CD14-positive monocyte (primary cell): ENCODE measurements around the gene CACNA1C. TPM values are rescaled to one million over a fixed set of nuclear protein-coding genes. Genes with fewer than 3 reads are reported as not detected.
A peak's percentile ranks its signal among the peaks of the same experiment; 100 is the strongest.

Experiments
- DNase-seq, 3 donors: peaks; one replicate each; pipeline ENCODE4 v3.0.0-alpha.2; 2011 to 2022
- H2AFZ ChIP-seq: 2 replicates; pipeline ENCODE4 v1.6.0; 2012; ENCODE audit warnings: mild to moderate bottlenecking, low read depth, low read length, inconsistent platforms; ENCODE audit not compliant: insufficient read depth, poor library complexity, severe bottlenecking
- H3K27ac ChIP-seq, 2 donors: 1 replicate in 1 of 2; 2 replicates in 1 of 2; pipeline ENCODE4 v1.5.1; 2012 to 2013; ENCODE audit warnings: low read length in 2 of 2, control low read depth in 1 of 2, inconsistent platforms in 1 of 2, low read depth in 1 of 2, mild to moderate bottlenecking in 1 of 2
- H3K27me3 ChIP-seq, 2 donors: one replicate each; pipeline versions ENCODE4 v1.6.0 to v1.6.1; 2011 to 2013; ENCODE audit warnings: low read length in 2 of 2; ENCODE audit not compliant: control insufficient read depth in 2 of 2, insufficient read depth in 2 of 2
- H3K36me3 ChIP-seq, 2 donors: replicated peaks in 1 of 2; 1 replicate in 1 of 2; 2 replicates in 1 of 2; pipeline versions ENCODE4 v1.5.1 to v1.6.1; 2012 to 2013; ENCODE audit warnings: low read length in 2 of 2, control low read depth in 1 of 2, inconsistent platforms in 1 of 2, mild to moderate bottlenecking in 1 of 2; ENCODE audit not compliant: insufficient read depth in 2 of 2, control insufficient read depth in 1 of 2
- H3K4me1 ChIP-seq, 2 donors: 1 replicate in 1 of 2; 2 replicates in 1 of 2; pipeline versions ENCODE4 v1.5.1 to v1.6.1; 2012 to 2013; ENCODE audit warnings: low read length in 2 of 2, control low read depth in 1 of 2, inconsistent platforms in 1 of 2, mild to moderate bottlenecking in 1 of 2, moderate library complexity in 1 of 2; ENCODE audit not compliant: insufficient read depth in 2 of 2, control insufficient read depth in 1 of 2
- H3K4me2 ChIP-seq: replicated peaks from 2 replicates; pipeline ENCODE3; 2012; ENCODE audit warnings: low read length, moderate library complexity, mild to moderate bottlenecking; ENCODE audit not compliant: poor library complexity, severe bottlenecking; ENCODE audit errors: extremely low read depth
- H3K4me3 ChIP-seq, 3 experiments: fragments of 200-600 bp in 1 of 3; sonication (generic) in 1 of 3; replicated peaks in 1 of 3; 1 replicate in 2 of 3; 2 replicates in 1 of 3; pipeline ENCODE4 v1.5.1; 2011 to 2013; ENCODE audit warnings: low read length in 3 of 3, mild to moderate bottlenecking in 3 of 3, control low read depth in 2 of 3, low read depth in 2 of 3, inconsistent platforms in 1 of 3, moderate library complexity in 1 of 3
- H3K79me2 ChIP-seq: 2 replicates; pipeline ENCODE4 v1.6.0; 2012; ENCODE audit warnings: mild to moderate bottlenecking, control low read depth, inconsistent platforms, low read length, moderate library complexity; ENCODE audit not compliant: insufficient read depth
- H3K9ac ChIP-seq: 2 replicates; pipeline ENCODE4 v1.6.0; 2017; ENCODE audit warnings: low read length, mild to moderate bottlenecking; ENCODE audit not compliant: insufficient read depth, poor library complexity, severe bottlenecking
- H3K9me3 ChIP-seq, 2 donors: replicated peaks in 1 of 2; 1 replicate in 1 of 2; 2 replicates in 1 of 2; pipeline versions ENCODE4 v1.5.1 to v1.6.1; 2012 to 2013; ENCODE audit warnings: low read length in 2 of 2, control low read depth in 1 of 2; ENCODE audit not compliant: control insufficient read depth in 1 of 2, insufficient read depth in 1 of 2
- H4K20me1 ChIP-seq: 2 replicates; pipeline ENCODE4 v1.6.0; 2012; ENCODE audit warnings: mild to moderate bottlenecking, low read length, control low read depth, moderate library complexity; ENCODE audit not compliant: insufficient read depth
- H3K27ac Mint-ChIP-seq, 7 donors: one replicate each; pipeline ENCODE4 v1.8.0; 2020; ENCODE audit warnings: mild to moderate bottlenecking in 7 of 7, mixed read lengths in 7 of 7, moderate library complexity in 6 of 7, inconsistent platforms in 2 of 7
- H3K27me3 Mint-ChIP-seq, 3 donors: one replicate each; pipeline ENCODE4 v1.8.0; 2021 to 2022; ENCODE audit warnings: low read depth in 3 of 3, mild to moderate bottlenecking in 3 of 3, mixed read lengths in 3 of 3, moderate library complexity in 3 of 3, inconsistent platforms in 1 of 3
- H3K36me3 Mint-ChIP-seq, 2 donors: one replicate each; pipeline ENCODE4 v1.8.0; 2020; ENCODE audit warnings: mixed read lengths in 2 of 2, inconsistent platforms in 1 of 2, mild to moderate bottlenecking in 1 of 2
- H3K4me1 Mint-ChIP-seq: one replicate; pipeline ENCODE4 v1.8.0; 2020; ENCODE audit warnings: mild to moderate bottlenecking, mixed read lengths
- H3K4me3 Mint-ChIP-seq, 2 donors: one replicate each; pipeline ENCODE4 v1.8.0; 2020; ENCODE audit warnings: mild to moderate bottlenecking in 2 of 2, mixed read lengths in 2 of 2, moderate library complexity in 1 of 2
- H3K9me3 Mint-ChIP-seq, 7 donors: one replicate each; pipeline ENCODE4 v1.8.0; 2020 to 2022; ENCODE audit warnings: mixed read lengths in 7 of 7, mild to moderate bottlenecking in 6 of 7, moderate library complexity in 6 of 7, inconsistent platforms in 2 of 7
- CTCF ChIP-seq: fragments of 200-600 bp; IDR thresholded peaks from one replicate; pipeline ENCODE4 v1.8.0; 2022; ENCODE audit warnings: antibody characterized with exemption, mild to moderate bottlenecking
- WGBS: methylation state at CpG from one replicate; pipeline ENCODE4 v1.1.5; 2013; ENCODE audit warnings: missing lambda C conversion rate; ENCODE audit not compliant: insufficient coverage; 5-methylcytosine and 5-hydroxymethylcytosine counted together
- intact Hi-C, 2 donors: fragments of 100-400 bp; cut with micrococcal nuclease; formaldehyde crosslinking; loops; one replicate each; pipeline versions ENCODE4 v1.15.0 to v1.15.1; 2023
- polyA plus RNA-seq, 3 donors: library from polyadenylated mRNA; depleted of rRNA in 1 of 3; unstranded in 2 of 3; stranded (reverse) in 1 of 3; fragments of 300-500 nt in 2 of 3; fragments of >200 nt in 1 of 3; fragmentation: Illumina TruSeq in 2 of 3; gene quantifications; 1 replicate in 2 of 3; 2 replicates in 1 of 3; pipeline ENCODE4 v1.2.3, GENCODE V29; 2012 to 2021

Gene CACNA1C
- polyA plus RNA-seq, 3 donors = not detected

DNA sequence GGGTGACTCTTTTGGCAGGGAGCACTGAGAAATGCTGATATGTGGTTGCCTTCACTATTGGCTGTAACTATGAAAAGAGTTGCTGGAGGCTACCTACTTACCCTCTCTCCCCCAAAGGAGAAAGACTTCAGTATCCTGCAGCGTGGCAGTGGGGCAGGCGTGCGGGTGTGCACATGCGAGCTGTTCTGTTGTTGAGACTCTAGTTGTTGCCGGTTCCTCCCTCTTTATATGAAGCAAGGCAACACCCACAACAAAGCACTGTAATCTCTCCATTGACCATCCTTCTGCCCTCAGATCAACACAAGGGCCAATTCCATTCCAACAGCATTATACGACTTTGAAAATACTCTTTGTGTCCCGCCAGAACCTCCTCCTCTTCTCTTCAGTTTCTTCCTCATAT lies 259.4 kb downstream of the CACNA1C start:
- Histone ChIP-seq H3K27ac (no peak overlapping the region), H3K27me3 (no peaks in the 10 kb centered on the region), H3K79me2 (no peaks in the 10 kb centered on the region), H3K36me3 (no peaks in the 10 kb centered on the region), H3K4me1 (peaks cover 8 to 13% of the 10 kb centered on the region in 2 donors), H3K4me3 (no peak overlapping the region), H3K9me3 (no peaks in the 10 kb centered on the region), H3K4me2 (no peak overlapping the region), H3K9ac (no peak overlapping the region), H4K20me1 (no peaks in the 10 kb centered on the region), H2AFZ (no peak overlapping the region)
- no peak overlapping the region for H3K4me3 Mint-ChIP-seq
- H3K4me1 Mint-ChIP-seq = peaks cover 13% of the 10 kb centered on the region
- no peak overlapping the region for H3K27ac Mint-ChIP-seq
- no peak for DNase-seq
- no peaks in the 10 kb centered on the region for H3K27me3 Mint-ChIP-seq
- H3K9me3 Mint-ChIP-seq = peaks cover 0 to 12% (median 5%) of the 10 kb centered on the region in 7 donors
- peaks cover 0 to 1% of the 10 kb centered on the region in 2 donors for H3K36me3 Mint-ChIP-seq
- 90% methylated on average over 2 of the region's 7 CpGs for WGBS
- intact Hi-C loops = no loop called here
- TF ChIP-seq CTCF = no peak

GRCh38 chr12:2312770-2313169 lies 260.0 kb downstream of the CACNA1C start:
- no CpG with 5 or more reads among the region's 1 CpG for WGBS
- peaks cover 11% of the 10 kb centered on the region for H3K4me1 Mint-ChIP-seq
- no peak for TF ChIP-seq CTCF

More at GRCh38 chr12:2312770-2313169, 260.0 kb downstream of the CACNA1C start:
- no peak overlapping the region for H3K9ac ChIP-seq
- Mint-ChIP-seq H3K27me3 (no peaks in the 10 kb centered on the region), H3K4me3 (no peak overlapping the region), H3K27ac (peak overlapping the region in 2 of 7 donors; percentile 45 to 66), H3K9me3 (peaks cover 0 to 12% (median 5%) of the 10 kb centered on the region in 7 donors), H3K36me3 (peaks cover 0 to 1% of the 10 kb centered on the region in 2 donors)
- H3K27ac ChIP-seq = no peak overlapping the region
- no peaks in the 10 kb centered on the region for H3K79me2 ChIP-seq
- no peak overlapping the region for H3K4me3 ChIP-seq
- H3K9me3 ChIP-seq = no peaks in the 10 kb centered on the region
- no peaks in the 10 kb centered on the region for H3K27me3 ChIP-seq
- intact Hi-C loops = no loop called here
- no peak overlapping the region for H3K4me2 ChIP-seq
- H3K36me3 ChIP-seq = no peaks in the 10 kb centered on the region
- DNase-seq = no peak
- H2AFZ ChIP-seq = no peak overlapping the region
- H3K4me1 ChIP-seq = peaks cover 4 to 7% of the 10 kb centered on the region in 2 donors
- H4K20me1 ChIP-seq = no peaks in the 10 kb centered on the region
